ENCODE results near the gene RHOT1.
"Not testable (repeated sequence)": the region's sequence is repeated elsewhere in the genome, so short reads cannot be mapped to it uniquely, and the experiment has no call there.

Gene RHOT1

GRCh38 chr17:32142038-32142856 is at the start of gene RHOT1:
Gene RHOT1, plus strand, starts transcription at chr17:32142502. Its CDS starts 191 bp downstream, at chr17:32142693.
- DNase-seq = peak; percentile 87

DNA sequence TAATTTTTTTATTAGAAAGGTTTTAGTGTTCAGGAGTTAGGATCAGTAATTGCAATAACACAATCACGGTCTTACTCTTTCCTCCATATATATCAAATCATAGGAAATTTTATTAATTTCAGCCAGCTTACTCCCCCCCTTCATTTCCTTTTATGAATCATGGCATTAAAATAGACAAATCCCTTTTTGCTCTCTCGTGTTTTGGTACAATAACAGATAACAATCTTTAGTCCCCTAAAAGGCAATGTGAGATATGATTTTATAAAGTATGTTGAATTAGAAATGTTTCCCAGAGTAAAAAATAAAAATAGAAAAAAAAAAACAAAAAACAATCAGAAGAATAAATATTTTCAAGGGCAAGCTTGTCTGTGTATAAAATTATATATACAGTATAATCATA is 42.6 kb upstream of the RHOT1 start:
- DNase-seq = no peak

- not testable (repeated sequence) for DNase-seq
These were observed 42.0 kb upstream of the RHOT1 start for GRCh38 chr17:32100323-32100722.

DNA sequence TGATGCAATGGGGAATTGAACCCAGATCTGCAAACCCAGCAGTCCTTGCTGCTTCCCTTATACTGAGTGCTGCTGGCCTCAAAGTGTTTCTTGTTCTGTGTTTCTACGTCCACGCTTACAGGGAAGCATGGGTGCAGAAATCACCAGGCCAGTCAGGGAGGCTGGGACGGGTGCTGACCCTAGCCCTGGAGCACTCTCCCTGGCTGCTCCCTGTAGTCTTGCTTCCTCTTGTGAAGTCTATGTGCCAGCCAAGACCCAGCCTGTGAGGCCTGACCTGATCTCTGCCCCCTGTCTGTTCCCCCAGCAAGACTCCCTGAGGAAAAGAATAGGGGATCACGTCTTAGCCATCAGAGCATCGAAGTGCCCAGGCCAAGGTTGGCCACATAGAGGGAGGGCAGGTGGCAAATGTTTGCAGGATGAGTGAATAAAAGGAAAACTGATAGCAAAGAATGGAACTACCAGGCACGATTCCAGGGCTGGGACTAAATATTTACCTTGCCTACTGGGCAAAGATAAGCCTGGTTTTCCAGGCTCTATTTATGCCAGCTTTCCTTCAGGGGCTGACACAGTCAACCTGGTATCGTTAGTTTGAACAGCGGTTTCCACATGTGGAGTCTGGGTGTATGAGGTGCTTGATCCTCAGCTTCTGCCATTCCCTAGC is 41.2 kb upstream of the RHOT1 start:
- no peak for DNase-seq

- no peak for DNase-seq
These were observed 40.1 kb upstream of the RHOT1 start for GRCh38 chr17:32102172-32102571.

- no peak for DNase-seq
These were observed 39.6 kb upstream of the RHOT1 start for GRCh38 chr17:32102646-32103186.

DNA sequence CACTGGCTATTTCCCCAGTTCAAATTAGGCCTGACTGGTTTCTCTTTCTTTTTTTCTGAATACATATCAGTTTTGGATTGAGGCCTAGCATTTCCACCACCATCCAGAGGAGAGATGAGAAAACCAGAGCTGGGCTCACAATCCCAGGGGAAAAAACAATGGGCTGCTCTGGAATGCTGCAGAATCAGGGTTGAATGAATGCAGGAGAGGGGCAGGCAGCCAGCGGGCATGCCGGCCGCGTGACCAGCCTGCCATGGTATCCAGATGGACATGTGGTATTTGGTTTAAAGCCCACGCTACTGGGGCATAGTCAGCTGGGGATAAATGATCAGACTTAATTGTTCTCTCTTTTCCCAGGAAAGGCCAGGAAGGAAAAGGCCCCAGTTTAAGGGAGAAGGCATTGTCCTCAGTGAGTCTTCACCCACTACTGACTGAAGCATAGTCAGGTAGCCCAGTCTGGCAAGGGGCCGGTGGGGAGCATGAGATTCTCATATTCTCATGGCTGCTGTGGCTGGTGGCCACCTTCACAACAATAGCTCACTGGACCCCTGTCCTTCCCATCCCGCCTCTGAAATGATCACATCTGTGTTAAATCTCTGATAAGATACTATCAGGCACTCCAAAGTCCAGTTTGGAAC is 38.7 kb upstream of the RHOT1 start:
- DNase-seq = no peak

GRCh38 chr17:32104158-32104557 is 38.1 kb upstream of the RHOT1 start:
- no peak for DNase-seq

DNA sequence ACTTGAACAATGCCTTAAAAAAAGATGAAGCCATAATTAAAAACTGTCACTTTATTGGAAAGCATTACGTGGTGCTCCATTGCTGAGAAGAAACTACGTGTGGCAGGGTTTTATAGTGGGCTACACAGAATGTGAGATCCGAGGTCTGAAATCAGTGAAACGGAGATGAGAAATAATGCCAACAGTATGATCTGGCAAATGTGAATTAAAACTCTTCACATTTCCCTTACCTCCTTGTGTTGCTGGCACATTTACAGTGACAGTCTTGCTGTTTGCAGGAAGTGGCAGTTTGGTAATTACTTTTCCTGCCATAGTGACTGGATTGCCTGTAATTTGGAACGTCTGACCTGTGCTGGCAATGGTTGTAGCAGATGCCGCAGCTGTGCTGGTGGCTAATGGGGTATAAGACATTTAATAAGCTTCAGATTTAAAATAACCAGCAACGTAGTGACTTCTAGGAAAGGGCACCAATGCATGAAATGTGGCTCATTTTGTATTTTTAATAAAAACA is 35.8 kb upstream of the RHOT1 start:
- not testable (repeated sequence) for DNase-seq

- DNase-seq = not testable (repeated sequence)
These were observed 35.1 kb upstream of the RHOT1 start for GRCh38 chr17:32107194-32107593.

DNA sequence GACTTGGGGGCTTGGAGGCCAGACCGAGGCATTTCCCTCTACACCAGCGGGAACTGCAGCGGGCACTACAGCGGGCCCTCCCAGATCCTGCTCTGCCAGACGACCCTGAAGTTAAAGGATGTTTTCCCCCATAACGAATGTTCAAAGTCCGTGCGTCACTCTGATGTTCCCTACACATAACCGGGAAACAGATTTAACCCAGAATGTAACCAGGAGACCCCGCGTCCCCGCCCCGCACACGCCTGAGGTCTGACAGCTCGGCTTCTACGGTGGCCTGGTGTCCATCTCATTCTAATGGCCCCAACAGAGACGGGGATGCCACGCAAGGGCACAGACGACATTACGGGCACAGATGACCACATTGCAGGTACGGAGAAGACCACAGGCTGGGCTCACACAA is 31.7 kb upstream of the RHOT1 start:
- no peak for DNase-seq

- DNase-seq = peak; percentile 20
These were observed 31.0 kb upstream of the RHOT1 start for GRCh38 chr17:32111141-32111771.

- DNase-seq = no peak
These were observed 29.9 kb upstream of the RHOT1 start for GRCh38 chr17:32112416-32112815.

DNA sequence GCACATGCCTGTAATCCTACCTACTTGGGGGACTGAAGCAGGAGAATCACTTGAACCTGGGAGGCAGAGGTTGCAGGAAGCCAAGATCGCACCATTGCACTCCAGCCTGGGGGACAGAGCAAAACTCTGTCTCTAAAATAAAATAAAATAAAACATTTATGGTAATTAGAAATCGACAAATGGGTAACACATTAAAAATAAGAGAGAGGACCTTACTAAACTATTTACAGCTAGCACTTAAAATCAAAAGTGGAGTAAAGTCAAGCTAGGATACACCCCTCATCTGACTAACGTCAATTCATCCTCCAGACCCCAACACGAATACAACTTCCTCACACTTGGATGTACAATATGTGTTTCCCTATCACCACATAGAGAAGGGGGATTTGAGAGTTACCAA is 27.8 kb upstream of the RHOT1 start:
- no peak for DNase-seq

GRCh38 chr17:32115546-32115945 is 26.8 kb upstream of the RHOT1 start:
- not testable (repeated sequence) for DNase-seq

GRCh38 chr17:32116937-32117336 is 25.4 kb upstream of the RHOT1 start:
- no peak for DNase-seq

DNA sequence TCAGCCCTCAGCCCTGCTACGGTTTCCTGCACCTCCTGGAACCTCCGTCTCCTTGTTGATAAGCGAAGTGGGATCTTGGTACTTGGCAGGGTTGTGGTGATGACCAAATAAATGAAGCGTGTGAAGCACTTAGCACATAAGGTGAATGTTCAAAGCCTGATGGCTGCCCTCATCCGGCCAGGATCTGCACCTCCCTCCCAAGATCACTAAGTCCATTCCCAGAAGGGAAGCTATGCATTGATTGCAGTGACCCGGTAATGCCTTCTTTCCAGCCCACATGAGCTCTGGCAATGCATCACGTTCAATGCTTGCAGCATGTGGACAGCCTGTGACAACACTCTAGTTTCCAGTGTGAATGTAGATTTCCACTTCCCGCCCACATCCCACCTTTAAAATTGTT is 24.9 kb upstream of the RHOT1 start:
- DNase-seq = no peak

GRCh38 chr17:32118088-32118487 is 24.2 kb upstream of the RHOT1 start:
- not testable (repeated sequence) for DNase-seq

DNA sequence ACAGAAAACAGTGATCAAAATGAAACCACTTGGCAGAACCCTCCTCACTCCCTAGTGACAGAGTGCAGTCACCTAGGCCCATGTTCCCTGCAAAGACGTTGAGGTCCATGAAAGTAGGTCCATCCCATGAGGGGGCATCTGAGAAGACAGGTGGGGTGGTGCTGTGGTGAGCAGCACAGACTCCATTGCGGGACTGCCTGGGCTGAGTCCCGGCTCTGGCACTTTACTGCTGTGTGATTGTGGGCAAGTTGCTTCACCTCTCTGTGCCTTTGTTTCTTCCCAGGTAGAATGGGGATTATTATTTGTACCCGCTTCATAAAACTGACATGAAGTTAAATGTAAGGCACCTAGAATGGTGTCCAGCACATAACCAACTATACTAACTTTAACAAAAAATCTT is 23.5 kb upstream of the RHOT1 start:
- no peak for DNase-seq

DNA sequence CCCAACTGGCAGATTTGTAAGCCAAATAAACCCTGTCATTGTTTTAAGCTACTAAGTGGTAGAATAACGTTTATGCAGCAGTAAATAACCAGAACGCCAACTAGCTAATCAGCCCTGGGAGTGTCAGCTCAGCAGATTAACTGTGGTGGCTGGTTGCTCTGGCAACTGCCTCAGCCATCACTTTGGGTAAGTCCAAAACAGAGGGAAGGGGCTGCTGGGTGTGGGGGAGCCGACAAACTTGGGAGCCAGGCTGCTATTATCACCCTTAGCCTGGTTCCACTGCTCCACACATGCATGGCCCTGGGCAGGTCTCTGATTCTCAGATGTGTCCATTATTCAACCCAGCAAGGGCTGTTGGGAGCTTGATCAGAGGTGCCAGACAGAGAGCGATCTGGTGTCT is 22.2 kb upstream of the RHOT1 start:
- no peak for DNase-seq

GRCh38 chr17:32120716-32121115 is 21.6 kb upstream of the RHOT1 start:
- no peak for DNase-seq

GRCh38 chr17:32123782-32124181 is 18.5 kb upstream of the RHOT1 start:
- DNase-seq = no peak
